NCI-H1694 (cell line): ENCODE results near the gene AFF3.

Experiments used
- DNase-seq: peaks from one replicate; lab custom pipeline; 2025; lab: John Stamatoyannopoulos, UW

AFF3 gene

GRCh38 chr2:99824758-99825157, 317.6 kb downstream of the AFF3 start:
- DNase-seq, result no peak

DNA sequence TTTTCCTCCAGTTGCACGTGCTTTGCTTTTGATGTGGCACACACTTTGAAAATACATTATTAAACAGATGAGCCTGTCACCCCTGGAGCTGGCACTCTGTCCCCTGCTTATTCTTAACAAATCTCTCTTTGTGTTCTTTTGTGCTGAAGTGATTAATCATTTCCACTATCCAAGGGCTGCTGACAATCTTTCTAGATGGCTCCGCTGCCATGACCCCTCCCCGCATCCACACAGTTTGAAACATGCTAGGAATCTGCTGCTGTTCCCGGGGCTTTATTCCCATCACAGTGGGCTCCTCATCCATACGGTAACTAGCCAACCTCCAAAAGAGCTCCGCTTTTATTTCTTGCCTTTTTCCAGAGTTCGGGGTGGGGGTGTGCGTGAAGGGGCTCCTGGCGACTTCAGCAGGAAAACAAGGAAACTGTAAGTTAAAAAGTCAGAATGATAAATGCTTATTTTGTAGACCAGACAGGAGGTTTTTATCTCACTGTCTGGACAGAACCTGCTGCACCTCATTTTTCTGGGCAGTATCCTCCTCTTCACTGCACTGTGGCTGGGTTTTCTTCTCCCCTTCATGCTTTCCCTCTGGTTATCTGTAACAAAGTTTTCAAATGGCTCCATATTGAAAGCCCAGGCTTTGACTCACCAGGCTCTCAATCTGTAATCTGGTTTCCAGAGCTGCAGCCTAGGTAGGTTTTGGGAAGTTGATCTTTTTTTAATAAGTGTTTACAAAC, 319.7 kb downstream of the AFF3 start:
- no peak for DNase-seq

GRCh38 chr2:99821984-99822383, 320.4 kb downstream of the AFF3 start:
- no peak for DNase-seq

- DNase-seq, result no peak
Observed at GRCh38 chr2:99821572-99821971, 320.8 kb downstream of the AFF3 start.

DNA sequence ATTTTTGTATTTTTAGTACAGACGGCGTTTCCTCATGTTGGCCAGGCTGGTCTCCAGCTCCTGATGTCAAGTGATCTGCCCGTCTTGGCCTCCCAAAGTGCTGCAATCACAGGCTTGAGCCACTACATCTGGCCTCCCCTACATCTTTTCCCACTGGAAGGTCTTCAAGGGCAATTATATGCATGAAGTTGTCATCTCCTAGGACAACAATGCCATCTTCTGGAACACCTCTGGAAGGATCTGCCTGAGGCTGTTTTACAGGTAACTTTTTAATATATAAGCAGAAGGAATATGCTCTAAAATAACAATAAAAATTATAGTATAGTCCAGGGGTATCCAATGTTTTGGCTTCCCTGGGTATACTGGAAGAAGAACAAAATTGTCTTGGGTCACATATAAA, 321.4 kb downstream of the AFF3 start:
- DNase-seq, result no peak

DNA sequence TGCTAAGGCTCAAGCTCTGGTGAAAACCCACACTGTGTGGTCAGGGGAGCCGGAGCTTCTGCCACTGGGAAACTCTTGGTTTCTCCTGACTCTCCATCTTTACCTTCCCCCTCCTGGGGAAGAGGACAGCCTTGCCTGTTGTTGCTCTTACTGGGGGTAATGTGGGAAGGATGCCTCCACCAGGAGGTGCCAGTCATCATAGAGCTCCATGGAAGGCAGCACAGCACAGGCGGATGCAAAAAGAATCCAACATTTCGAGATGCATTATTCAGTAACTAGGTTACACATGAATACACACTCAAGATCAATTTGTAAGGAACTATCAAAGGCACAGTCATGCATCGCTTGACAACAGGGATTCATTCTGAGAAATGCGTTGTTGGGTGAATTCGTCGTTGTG, 322.6 kb downstream of the AFF3 start:
- no peak for DNase-seq

GRCh38 chr2:99818842-99819241, 323.5 kb downstream of the AFF3 start:
- DNase-seq, result peak; percentile 18

GRCh38 chr2:99816908-99817307, 325.5 kb downstream of the AFF3 start:
- no peak for DNase-seq

DNA sequence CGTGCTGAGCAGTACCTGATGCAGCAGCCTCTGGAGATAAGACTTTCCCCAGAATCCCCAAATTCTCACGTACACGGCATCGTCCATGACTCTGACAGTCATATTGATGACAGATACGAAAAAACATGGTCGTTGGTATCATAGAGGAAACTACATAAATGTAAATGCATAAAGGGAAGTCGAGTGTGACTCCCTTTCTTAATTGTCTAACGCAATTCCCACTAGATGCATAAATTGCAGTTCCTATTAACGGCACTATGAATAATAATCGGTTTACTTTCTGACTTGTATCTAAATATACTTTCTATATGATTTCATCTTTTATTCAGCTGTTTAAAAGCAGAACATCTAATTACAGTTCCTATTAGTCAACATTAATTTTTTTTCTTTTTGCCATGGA, 330.0 kb downstream of the AFF3 start:
- no peak for DNase-seq

DNA sequence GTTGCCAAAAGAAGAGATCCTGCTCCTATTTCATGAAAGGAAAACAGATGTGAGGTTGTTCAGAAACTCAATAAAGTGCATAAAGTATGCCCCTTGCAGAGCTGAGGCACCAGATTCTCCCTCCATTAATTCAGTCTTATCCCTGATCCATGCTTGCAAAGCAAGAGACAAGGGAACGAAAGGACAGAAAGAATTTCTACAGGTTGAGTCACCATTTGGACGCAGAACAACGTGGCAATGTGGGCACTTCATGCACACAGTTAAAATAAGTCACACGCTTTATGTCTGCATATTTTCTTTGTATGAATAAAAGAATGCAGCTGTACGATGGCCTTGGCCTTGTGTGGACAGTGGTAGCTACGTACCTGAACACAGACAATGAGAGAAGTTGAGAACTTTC, 330.8 kb downstream of the AFF3 start:
- no peak for DNase-seq

DNA sequence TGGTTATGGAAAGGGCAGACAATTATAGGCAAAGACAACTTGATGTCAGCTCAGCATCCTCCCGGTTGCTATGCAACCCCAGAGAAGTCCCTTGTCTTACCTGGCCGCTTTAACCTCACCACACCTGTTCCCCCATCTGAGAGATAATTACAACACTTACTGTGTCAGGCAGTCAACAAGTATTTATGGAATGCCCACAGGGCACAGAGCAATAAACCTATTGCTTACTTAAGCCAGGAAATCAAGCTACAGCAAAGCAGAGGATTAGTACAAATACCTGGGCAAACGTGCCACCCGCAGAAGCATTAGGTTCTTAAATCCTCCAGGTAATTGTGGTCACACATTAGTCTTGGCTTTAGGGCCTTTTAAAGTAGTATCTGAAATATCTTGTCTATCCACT, 332.2 kb downstream of the AFF3 start:
- no peak for DNase-seq

DNA sequence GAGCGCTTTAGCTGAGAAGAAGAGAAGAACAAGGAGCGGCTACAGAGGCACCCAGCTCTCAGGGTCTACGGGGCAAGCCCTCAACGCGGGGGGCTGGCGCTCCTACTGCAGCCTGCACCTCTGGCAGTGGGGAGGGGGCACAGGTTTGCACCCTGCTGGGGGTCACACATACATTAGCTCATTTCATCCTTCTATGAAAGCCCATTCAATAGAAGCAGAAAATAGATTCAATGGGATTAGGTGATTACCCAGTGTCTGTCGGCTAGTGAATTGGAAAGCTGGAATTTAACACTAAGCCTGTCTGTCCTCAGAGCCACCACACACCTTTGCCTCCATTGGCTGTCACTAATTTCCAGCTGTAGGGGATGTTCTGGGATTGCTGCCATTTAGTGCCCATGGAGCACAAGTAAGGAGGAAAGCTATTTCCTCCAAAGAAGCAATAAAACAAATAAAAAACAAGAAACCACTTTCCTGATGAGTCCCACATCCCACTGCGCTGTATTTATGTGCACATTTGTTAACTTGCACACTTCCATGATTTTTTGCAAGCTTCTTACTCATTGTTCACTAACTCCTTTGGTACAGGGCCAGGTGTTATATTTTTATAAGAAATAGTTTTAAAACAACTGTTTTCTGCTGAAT, 333.0 kb downstream of the AFF3 start:
- no peak for DNase-seq

DNA sequence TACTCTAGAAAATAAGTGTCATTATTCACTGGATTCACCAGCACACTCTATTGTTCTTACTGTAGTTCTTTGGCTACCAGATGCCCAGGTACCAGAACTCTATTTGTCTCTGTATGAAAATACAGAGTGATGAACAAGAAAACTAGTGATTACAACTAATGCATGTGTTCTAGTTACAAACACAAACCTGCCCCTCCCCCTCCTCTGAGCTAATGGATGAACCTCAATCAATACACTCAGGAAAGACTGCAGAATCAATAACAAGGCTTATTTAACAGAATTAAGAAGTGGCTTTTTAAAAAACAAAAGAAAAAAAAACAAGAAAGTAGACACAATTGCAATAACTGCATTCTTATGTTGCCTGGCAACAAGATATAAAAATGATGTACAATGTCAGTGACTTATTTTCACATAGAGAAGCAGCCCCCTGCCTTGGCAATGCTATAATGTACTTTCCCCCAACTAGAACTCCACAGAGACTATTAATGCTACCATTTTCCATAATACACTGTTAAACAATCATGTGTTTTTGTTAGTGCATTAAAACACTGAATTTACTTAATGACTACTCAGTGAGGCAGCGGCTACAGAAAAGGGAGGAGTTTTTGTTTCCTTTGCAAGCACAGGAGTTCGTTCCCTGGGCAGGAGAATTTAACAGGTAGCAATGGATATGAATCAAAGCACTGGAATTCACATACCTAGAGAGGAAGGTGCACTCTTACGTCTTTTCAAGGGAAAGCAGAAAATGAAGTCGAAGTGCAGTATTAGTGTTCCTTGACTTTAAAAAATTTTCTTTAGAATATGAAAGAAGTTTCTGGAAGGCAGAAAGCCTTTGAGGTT, 333.8 kb downstream of the AFF3 start:
- DNase-seq, result no peak

GRCh38 chr2:99806758-99807157, 335.6 kb downstream of the AFF3 start:
- DNase-seq, result no peak

DNA sequence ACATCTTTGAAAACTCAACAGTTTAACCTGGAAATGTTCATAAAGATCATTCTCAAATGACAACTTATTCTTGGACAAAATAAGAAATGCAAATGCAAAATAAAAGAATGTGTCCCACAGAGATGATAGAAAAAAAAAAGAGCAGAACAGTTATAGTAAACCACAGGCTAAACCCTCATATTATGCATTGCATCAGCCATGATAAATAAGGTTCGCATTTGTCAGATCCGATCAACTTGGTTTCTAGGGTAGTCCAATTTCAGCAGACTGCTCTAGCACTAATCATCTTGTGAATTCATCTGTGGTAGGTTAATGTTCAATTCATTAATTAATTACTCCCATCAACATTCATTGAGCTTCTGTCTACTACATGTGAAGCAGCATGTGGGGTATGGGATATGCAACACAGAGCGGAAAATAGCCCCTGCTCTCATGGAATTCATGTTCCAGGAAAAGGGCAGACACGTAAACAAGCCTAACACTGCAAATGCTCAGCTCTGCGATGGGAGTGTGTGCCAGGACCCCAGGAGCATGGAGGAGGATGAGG, 336.4 kb downstream of the AFF3 start:
- DNase-seq, result no peak

- DNase-seq, result no peak
Observed at GRCh38 chr2:99803846-99804245, 338.5 kb downstream of the AFF3 start.

GRCh38 chr2:99802734-99803133, 339.7 kb downstream of the AFF3 start:
- DNase-seq, result no peak

DNA sequence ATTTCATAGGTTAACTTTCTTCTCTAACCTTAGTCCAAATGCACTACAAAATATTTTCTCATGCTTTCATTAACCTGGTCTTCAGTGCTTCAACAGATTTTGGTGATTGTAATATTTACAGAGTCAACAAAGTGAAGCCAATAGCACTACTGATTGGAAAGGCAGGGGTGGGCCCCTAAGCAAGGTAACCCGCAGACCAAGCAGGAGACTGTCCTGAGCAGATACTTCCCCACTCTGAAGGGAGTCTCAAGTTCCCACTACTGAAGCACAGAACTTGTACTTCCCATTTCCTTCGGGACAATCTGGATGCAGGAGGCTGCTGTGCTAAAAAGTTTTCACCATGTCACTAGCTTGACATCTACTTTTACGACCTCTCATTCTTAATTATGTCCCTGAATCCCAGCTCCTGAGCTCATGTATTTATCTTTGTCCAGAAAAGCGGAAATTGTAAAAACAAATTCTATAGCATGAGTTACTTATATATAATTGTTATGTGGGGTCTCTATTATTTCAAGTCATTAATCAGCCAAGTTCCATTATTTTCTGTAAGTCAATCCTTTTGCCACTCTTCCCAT, 341.0 kb downstream of the AFF3 start:
- DNase-seq, result no peak

DNA sequence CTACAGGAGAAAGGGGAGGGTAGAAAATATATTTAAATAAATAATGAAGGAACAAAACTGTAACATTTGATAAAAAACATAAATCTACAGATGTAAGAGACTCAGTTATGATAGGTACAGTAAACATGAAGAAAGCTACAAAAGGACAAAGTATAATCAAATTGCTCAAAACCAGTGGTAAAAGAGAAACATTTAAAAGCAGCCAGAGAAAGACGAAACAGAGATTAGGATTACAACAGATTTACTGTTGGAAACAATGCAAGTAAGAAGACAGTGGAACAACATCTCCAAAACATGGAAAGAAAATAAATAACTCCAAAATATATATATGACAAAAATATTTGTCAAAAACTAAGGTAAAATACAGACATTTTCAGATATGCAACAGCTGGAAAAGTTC, 344.9 kb downstream of the AFF3 start:
- DNase-seq, result no peak

DNA sequence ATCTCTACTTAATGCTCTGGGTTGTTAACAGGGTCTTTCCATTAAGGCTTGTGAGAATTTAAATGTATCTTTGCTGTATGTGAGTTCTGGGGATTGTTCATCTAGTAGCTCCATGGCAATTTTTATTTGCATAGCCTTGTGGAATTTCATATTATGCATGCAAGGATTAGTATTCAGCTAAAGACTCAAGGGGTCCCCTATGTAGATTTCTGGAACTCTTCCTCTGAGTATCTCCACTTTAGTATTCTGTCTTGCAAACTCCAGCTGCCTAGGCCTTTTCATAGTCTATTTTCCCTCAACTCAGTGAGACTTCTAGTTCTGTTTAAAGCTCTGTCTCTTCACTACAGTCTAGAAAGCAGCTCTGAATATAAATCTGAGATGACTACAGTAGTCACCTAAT, 348.0 kb downstream of the AFF3 start:
- no peak for DNase-seq

DNA sequence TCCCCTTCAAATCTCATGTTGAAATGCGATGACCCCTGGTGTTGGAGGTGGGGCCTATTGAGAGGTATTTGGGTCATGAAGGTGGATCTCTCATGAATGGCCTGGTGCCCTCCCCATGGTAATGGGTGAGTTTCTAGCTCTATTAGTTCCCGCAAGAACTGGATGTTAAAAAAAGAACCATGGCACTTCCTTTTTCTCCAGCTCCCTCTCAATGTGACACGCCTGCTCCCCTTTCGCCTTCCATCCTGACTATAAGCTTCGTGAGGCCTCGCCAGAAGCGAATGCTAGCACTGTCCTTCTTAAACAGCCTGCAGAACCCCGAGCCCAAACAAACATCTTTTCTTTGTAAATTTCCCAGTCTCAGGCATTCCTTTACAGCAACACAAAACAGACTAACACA, 349.4 kb downstream of the AFF3 start:
- DNase-seq, result no peak

DNA sequence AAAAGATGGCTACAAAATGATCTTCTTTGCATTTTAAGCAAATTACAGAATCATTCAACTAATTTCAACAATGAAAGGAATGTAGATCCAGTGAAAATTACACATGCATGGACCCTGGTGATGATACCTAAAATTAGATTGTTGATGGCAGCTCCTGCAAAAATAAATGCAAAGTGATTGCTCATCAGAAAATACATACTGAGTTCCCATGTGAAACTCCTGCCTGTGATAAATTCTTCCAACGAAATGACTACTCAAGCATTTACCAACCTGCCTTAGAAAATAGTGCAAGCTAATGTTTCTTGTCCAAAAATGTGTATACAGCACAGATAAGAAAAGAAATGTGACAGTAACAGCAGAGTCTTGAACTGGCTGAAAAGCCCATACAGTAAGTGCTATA, 352.5 kb downstream of the AFF3 start:
- DNase-seq, result no peak
